Calu3 (cell line): Measurements from ENCODE around the gene STAT3. TPM values are rescaled to one million over a fixed set of nuclear protein-coding genes. Genes with fewer than 3 reads are reported as not detected.
"Not testable (repeated sequence)": the region's sequence is repeated elsewhere in the genome, so short reads cannot be mapped to it uniquely, and the experiment has no call there.

Experiments used
- BruUV-seq: library from RNA; stranded (reverse); fragments of 400-500 nt; replicated peaks from 2 replicates; lab custom pipeline; 2021; lab: Mats Ljungman, UMichigan
- CTCF ChIA-PET: fragments of 300-600 bp; sonication (Branson Sonifier 250); formaldehyde crosslinking; loops from one replicate; lab custom pipeline; 2022; ENCODE audit warnings: antibody characterized with exemption; lab: Charles Lee
- DNase-seq: peaks from one replicate; pipeline ENCODE4 v3.0.0; 2022
- H3K27ac Mint-ChIP-seq: one replicate; pipeline ENCODE4 v1.8.0; 2022; ENCODE audit warnings: mixed read lengths; ENCODE audit not compliant: unreplicated experiment
- H3K27me3 Mint-ChIP-seq: one replicate; pipeline ENCODE4 v1.8.0; 2022; ENCODE audit warnings: mixed read lengths; ENCODE audit not compliant: unreplicated experiment
- H3K36me3 Mint-ChIP-seq: one replicate; pipeline ENCODE4 v1.8.0; 2022; ENCODE audit warnings: mild to moderate bottlenecking, moderate library complexity, mixed read lengths; ENCODE audit not compliant: insufficient read depth, unreplicated experiment
- H3K4me1 Mint-ChIP-seq: one replicate; pipeline ENCODE4 v1.8.0; 2022; ENCODE audit warnings: mild to moderate bottlenecking, low read depth, mixed read lengths; ENCODE audit not compliant: unreplicated experiment
- H3K4me3 Mint-ChIP-seq: one replicate; pipeline ENCODE4 v1.8.0; 2022; ENCODE audit warnings: mild to moderate bottlenecking, low read depth, moderate library complexity, mixed read lengths; ENCODE audit not compliant: unreplicated experiment
- H3K9me3 Mint-ChIP-seq: one replicate; pipeline ENCODE4 v1.8.0; 2022; ENCODE audit warnings: low read depth, mixed read lengths; ENCODE audit not compliant: unreplicated experiment
- intact Hi-C: fragments of 100-400 bp; cut with micrococcal nuclease; formaldehyde crosslinking; loops from one replicate; pipeline ENCODE4 v1.10.0; 2022; ENCODE audit not compliant: unreplicated experiment
- total RNA-seq: library from RNA; stranded (reverse); gene quantifications from 2 replicates; pipeline ENCODE4 v1.2.3, GENCODE V29; 2022
- TF ChIP-seq, protein P1 (sequence below): fragments of 200-600 bp; IDR thresholded peaks from one replicate; pipeline ENCODE4 v1.8.0; 2022; ENCODE audit warnings: antibody characterized with exemption; ENCODE audit not compliant: unreplicated experiment

Gene STAT3
- total RNA-seq, 1 experiment from 2014 or later: 183 TPM

GRCh38 chr17:42270170-42270535 is 118.1 kb downstream of the STAT3 start:
- BruUV-seq: no TSS peak
- no peak overlapping the region for H3K4me3 Mint-ChIP-seq
- CTCF ChIA-PET: interaction anchor here (0.7 kb wide), 1 partner anchor 69 kb away, joined by 3 read pairs; no protein-coding TSS in a partner anchor
- no peak overlapping the region for H3K27ac Mint-ChIP-seq
- peaks cover 19% of the 10 kb centered on the region for H3K4me1 Mint-ChIP-seq
- no peak for DNase-seq
- no peaks in the 10 kb centered on the region for H3K9me3 Mint-ChIP-seq
- H3K36me3 Mint-ChIP-seq: peaks cover 2% of the 10 kb centered on the region
- intact Hi-C loops: loop anchor here (10.0 kb wide), 1 partner anchor 135 kb away; no protein-coding TSS in a partner anchor
- H3K27me3 Mint-ChIP-seq: no peaks in the 10 kb centered on the region
- TF ChIP-seq, protein P1, sequence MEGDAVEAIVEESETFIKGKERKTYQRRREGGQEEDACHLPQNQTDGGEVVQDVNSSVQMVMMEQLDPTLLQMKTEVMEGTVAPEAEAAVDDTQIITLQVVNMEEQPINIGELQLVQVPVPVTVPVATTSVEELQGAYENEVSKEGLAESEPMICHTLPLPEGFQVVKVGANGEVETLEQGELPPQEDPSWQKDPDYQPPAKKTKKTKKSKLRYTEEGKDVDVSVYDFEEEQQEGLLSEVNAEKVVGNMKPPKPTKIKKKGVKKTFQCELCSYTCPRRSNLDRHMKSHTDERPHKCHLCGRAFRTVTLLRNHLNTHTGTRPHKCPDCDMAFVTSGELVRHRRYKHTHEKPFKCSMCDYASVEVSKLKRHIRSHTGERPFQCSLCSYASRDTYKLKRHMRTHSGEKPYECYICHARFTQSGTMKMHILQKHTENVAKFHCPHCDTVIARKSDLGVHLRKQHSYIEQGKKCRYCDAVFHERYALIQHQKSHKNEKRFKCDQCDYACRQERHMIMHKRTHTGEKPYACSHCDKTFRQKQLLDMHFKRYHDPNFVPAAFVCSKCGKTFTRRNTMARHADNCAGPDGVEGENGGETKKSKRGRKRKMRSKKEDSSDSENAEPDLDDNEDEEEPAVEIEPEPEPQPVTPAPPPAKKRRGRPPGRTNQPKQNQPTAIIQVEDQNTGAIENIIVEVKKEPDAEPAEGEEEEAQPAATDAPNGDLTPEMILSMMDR: no peak

DNA sequence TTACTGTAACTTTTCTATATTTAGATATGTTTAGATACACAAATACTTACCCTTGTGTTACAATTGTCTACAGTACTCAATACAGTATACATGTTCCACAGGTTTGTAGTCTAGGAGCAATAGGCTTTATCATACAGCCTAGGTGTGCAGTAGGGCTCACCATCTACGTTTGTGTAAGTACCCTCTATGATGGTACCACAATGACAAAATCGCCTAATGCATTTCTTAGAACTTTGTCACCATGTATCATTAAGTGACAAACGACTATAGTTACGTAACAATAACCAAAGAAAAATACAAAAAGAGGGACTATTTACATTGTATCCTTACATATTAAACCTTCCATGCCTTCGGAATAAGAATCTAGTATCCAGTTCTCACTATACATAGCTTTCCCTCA is 120.0 kb downstream of the STAT3 start:
- no TSS peak for BruUV-seq
- Mint-ChIP-seq H3K4me3 (no peak overlapping the region), H3K9me3 (no peaks in the 10 kb centered on the region), H3K4me1 (no peaks in the 10 kb centered on the region), H3K36me3 (no peaks in the 10 kb centered on the region), H3K27ac (no peak overlapping the region), H3K27me3 (no peaks in the 10 kb centered on the region)
- TF ChIP-seq, protein P1: no peak
- CTCF ChIA-PET: interaction anchor here (1.1 kb wide), 1 partner anchor 9 kb away, joined by 3 read pairs; no protein-coding TSS in a partner anchor
- intact Hi-C loops: no loop called here
- DNase-seq: no peak

DNA sequence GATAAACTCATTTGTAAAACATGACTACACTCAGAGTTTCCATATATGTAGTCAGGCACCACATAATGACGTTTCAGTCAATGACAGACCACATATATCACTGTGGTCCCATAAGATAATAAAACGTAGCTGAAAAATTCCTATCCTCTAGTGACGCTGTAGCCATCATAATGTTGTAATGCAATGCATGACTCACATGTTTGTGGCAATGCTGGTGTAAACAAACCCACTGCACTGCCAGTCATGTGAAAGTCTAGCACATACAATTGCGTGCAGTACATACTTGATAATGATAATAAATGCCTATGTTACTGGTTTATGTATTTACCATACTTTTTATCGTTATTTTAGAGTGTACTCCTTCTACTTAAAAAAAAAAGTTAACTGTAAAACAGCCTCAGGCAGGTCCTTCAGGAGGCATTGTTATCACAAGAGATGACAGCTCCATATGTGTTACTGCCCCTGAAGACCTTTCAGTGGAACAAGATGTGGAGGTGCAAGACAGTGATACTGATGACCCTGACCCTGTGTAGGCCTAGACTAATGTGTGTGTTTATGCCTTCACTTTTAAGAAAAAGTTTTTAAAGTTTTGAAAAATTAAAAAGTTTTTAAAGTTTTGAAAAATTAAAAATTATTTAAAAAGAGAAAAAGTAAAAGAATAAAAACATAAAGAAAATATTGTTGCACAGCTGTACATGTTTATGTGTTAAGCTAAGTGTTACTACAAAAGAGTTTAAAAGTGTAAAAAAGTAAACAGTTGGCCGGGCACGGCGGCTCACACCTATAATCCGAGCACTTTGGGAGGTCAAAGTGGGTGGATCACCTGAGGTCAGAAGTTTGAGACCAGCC is 121.1 kb downstream of the STAT3 start:
- Mint-ChIP-seq H3K27ac (no peak overlapping the region), H3K9me3 (no peaks in the 10 kb centered on the region), H3K4me1 (no peaks in the 10 kb centered on the region), H3K4me3 (no peak overlapping the region), H3K36me3 (no peaks in the 10 kb centered on the region), H3K27me3 (no peaks in the 10 kb centered on the region)
- DNase-seq: no peak
- TF ChIP-seq, protein P1: no peak
- intact Hi-C loops: no loop called here
- BruUV-seq: no TSS peak
- CTCF ChIA-PET: interaction anchor here (0.6 kb wide), 1 partner anchor 396 kb away, joined by 6 read pairs; no protein-coding TSS in a partner anchor

- Mint-ChIP-seq H3K9me3 (no peaks in the 10 kb centered on the region), H3K4me3 (no peak overlapping the region)
These were observed 121.8 kb downstream of the STAT3 start for GRCh38 chr17:42266462-42266861.

GRCh38 chr17:42264366-42264765 is 123.9 kb downstream of the STAT3 start:
- H3K4me3 Mint-ChIP-seq, intact Hi-C loops, H3K27ac Mint-ChIP-seq, H3K9me3 Mint-ChIP-seq, H3K27me3 Mint-ChIP-seq, BruUV-seq, H3K36me3 Mint-ChIP-seq, DNase-seq, H3K4me1 Mint-ChIP-seq: not testable (repeated sequence)
- CTCF ChIA-PET: interaction anchor here (0.7 kb wide), 1 partner anchor 44 kb away, joined by 3 read pairs; no protein-coding TSS in a partner anchor

More at GRCh38 chr17:42266462-42266861, 121.8 kb downstream of the STAT3 start:
- Mint-ChIP-seq H3K27ac (no peak overlapping the region), H3K27me3 (no peaks in the 10 kb centered on the region), H3K4me1 (no peaks in the 10 kb centered on the region), H3K36me3 (no peaks in the 10 kb centered on the region)
- DNase-seq: no peak
- CTCF ChIA-PET: no interaction called here
- TF ChIP-seq, protein P1: no peak
- BruUV-seq: no TSS peak
- intact Hi-C loops: no loop called here
